HG03457 (cell line): ENCODE measurements around the gene DMC1.
"Not testable (repeated sequence)": the region's sequence is repeated elsewhere in the genome, so short reads cannot be mapped to it uniquely, and the experiment has no call there.

Source experiments
- ATAC-seq: cut with Tn5 transposase; IDR thresholded peaks from one replicate; pipeline ENCODE4 v1.9.1; 2021; ENCODE audit warnings: moderate number of reproducible peaks; ENCODE audit not compliant: unreplicated experiment

Gene DMC1

GRCh38 chr22:38470179-38470578, 99.8 kb downstream of the DMC1 start:
- ATAC-seq = not testable (repeated sequence)

DNA sequence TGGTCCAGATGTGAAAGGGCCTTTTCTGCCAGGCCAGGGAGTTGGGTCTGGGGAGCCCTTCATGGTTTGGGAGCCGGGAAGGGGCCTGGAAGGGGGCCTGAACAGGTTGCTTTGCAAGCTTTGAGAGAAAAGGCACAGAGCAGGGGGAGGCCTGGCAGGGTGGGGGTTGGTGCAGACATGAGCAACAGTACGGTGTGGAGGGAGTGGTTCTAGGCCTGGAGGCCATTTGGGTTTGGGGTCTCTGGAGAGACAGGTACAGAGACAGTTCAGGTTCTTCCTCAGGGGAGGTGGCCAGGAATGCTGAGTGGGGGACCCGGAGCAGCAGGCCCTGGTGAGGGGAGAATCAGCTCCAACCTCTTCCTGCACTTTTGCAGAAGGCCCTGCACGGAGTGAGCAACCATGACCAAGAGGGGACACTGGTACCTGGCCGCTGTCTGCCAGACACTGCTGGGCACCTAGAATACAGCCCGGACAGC, 100.6 kb downstream of the DMC1 start:
- ATAC-seq = no peak
